ENCODE measurements around the gene SWSAP1. TPM values are rescaled to one million over a fixed set of nuclear protein-coding genes. Genes with fewer than 3 reads are reported as not detected.
A peak's percentile ranks its signal among the peaks of the same experiment; 100 is the strongest.
"Not testable (repeated sequence)": the region's sequence is repeated elsewhere in the genome, so short reads cannot be mapped to it uniquely, and the experiment has no call there.

Gene SWSAP1
- polyA plus RNA-seq, 3 donors, result 5.9 to 11.5 (median 8.7) TPM

GRCh38 chr19:11331502-11331901 is 43.0 kb upstream of the SWSAP1 start:
- Mint-ChIP-seq H3K27ac (peak overlapping the region in 1 of 7 donors; percentile 30), H3K36me3 (peaks cover 74 to 99% of the 10 kb centered on the region in 2 donors), H3K4me3 (no peak overlapping the region)

GRCh38 chr19:11332822-11333221 is 41.6 kb upstream of the SWSAP1 start:
- H3K4me2 ChIP-seq (replicated peaks; ENCODE audit: extremely low read depth, low read length, poor library complexity, severe bottlenecking), result no peak overlapping the region
- Mint-ChIP-seq H3K4me1 (peaks cover 15% of the 10 kb centered on the region), H3K27me3 (ENCODE audit: low read depth in 3 of 3) (peaks cover 0 to 2% (median under 1%) of the 10 kb centered on the region in 3 donors), H3K9me3 (peaks cover 0 to 6% (median 0%) of the 10 kb centered on the region in 7 donors), H3K4me3 (no peak overlapping the region), H3K27ac (peak overlapping the region in 2 of 7 donors; percentile 8 to 25), H3K36me3 (peaks cover 71 to 98% of the 10 kb centered on the region in 2 donors)
- no peak overlapping the region for H3K4me3 ChIP-seq (replicated peaks in 1 of 3; ENCODE audit: low read depth in 2 of 3, low read length in 3 of 3)
- H3K9ac ChIP-seq (ENCODE audit: insufficient read depth, low read length, poor library complexity, severe bottlenecking), result no peak overlapping the region
- peaks cover 99% of the 10 kb centered on the region for H3K79me2 ChIP-seq (ENCODE audit: insufficient read depth, low read length)
- H4K20me1 ChIP-seq (ENCODE audit: insufficient read depth, low read length), result peaks cover 85% of the 10 kb centered on the region
- H3K4me1 ChIP-seq (ENCODE audit: control insufficient read depth in 1 of 2, insufficient read depth in 2 of 2, low read length in 2 of 2), result peaks cover 19 to 28% of the 10 kb centered on the region in 2 donors
- H3K27ac ChIP-seq (ENCODE audit: low read depth in 1 of 2, low read length in 2 of 2), result no peak overlapping the region
- intact Hi-C loops (cut with micrococcal nuclease), result loop anchor here in 1 of 2 donors (5.0 kb wide), 1 partner anchor 36 kb away; the partner anchor contains the start of gene TSPAN16
- DNase-seq, result no peak
- H3K27me3 ChIP-seq (ENCODE audit: control insufficient read depth in 2 of 2, insufficient read depth in 2 of 2, low read length in 2 of 2), result no peaks in the 10 kb centered on the region
- no peaks in the 10 kb centered on the region for H3K9me3 ChIP-seq (replicated peaks in 1 of 2; ENCODE audit: control insufficient read depth in 1 of 2, insufficient read depth in 1 of 2, low read length in 2 of 2)
- H2AFZ ChIP-seq (ENCODE audit: insufficient read depth, low read depth, low read length, poor library complexity, severe bottlenecking), result no peak overlapping the region
- WGBS (ENCODE audit: insufficient coverage), result 100% methylated on average over 1 of the region's 5 CpGs
- peaks cover 78 to 88% of the 10 kb centered on the region in 2 donors for H3K36me3 ChIP-seq (replicated peaks in 1 of 2; ENCODE audit: control insufficient read depth in 1 of 2, insufficient read depth in 2 of 2, low read length in 2 of 2)
- TF ChIP-seq CTCF (IDR thresholded peaks at IDR 0.05), result no peak

More at GRCh38 chr19:11331502-11331901, 43.0 kb upstream of the SWSAP1 start:
- no peak for DNase-seq
- H3K36me3 ChIP-seq (replicated peaks in 1 of 2; ENCODE audit: control insufficient read depth in 1 of 2, insufficient read depth in 2 of 2, low read length in 2 of 2), result peaks cover 89 to 98% of the 10 kb centered on the region in 2 donors
- WGBS (ENCODE audit: insufficient coverage), result 100% methylated on average over 3 of the region's 4 CpGs
- Mint-ChIP-seq H3K27me3 (ENCODE audit: low read depth in 3 of 3) (peaks cover 0 to 2% (median 0%) of the 10 kb centered on the region in 3 donors), H3K4me1 (peaks cover 8% of the 10 kb centered on the region), H3K9me3 (peaks cover 0 to 6% (median 0%) of the 10 kb centered on the region in 7 donors)
- H3K27me3 ChIP-seq (ENCODE audit: control insufficient read depth in 2 of 2, insufficient read depth in 2 of 2, low read length in 2 of 2), result no peaks in the 10 kb centered on the region
- no peak for TF ChIP-seq CTCF (IDR thresholded peaks at IDR 0.05)
- H3K79me2 ChIP-seq (ENCODE audit: insufficient read depth, low read length), result peaks cover 99% of the 10 kb centered on the region
- no peak overlapping the region for H3K4me2 ChIP-seq (replicated peaks; ENCODE audit: extremely low read depth, low read length, poor library complexity, severe bottlenecking)
- H2AFZ ChIP-seq (ENCODE audit: insufficient read depth, low read depth, low read length, poor library complexity, severe bottlenecking), result no peak overlapping the region
- H3K27ac ChIP-seq (ENCODE audit: low read depth in 1 of 2, low read length in 2 of 2), result no peak overlapping the region
- peaks cover 10 to 24% of the 10 kb centered on the region in 2 donors for H3K4me1 ChIP-seq (ENCODE audit: control insufficient read depth in 1 of 2, insufficient read depth in 2 of 2, low read length in 2 of 2)
- no peak overlapping the region for H3K9ac ChIP-seq (ENCODE audit: insufficient read depth, low read length, poor library complexity, severe bottlenecking)
- H4K20me1 ChIP-seq (ENCODE audit: insufficient read depth, low read length), result peaks cover 72% of the 10 kb centered on the region
- H3K4me3 ChIP-seq (replicated peaks in 1 of 3; ENCODE audit: low read depth in 2 of 3, low read length in 3 of 3), result no peak overlapping the region
- no peaks in the 10 kb centered on the region for H3K9me3 ChIP-seq (replicated peaks in 1 of 2; ENCODE audit: control insufficient read depth in 1 of 2, insufficient read depth in 1 of 2, low read length in 2 of 2)
- intact Hi-C loops (cut with micrococcal nuclease), result loop anchor here in 1 of 2 donors (5.0 kb wide), 1 partner anchor 34 kb away; the partner anchor contains the start of gene TSPAN16

GRCh38 chr19:11333838-11334237 is 40.6 kb upstream of the SWSAP1 start:
- peaks cover 94% of the 10 kb centered on the region for H4K20me1 ChIP-seq (ENCODE audit: insufficient read depth, low read length)

More at GRCh38 chr19:11333838-11334237, 40.6 kb upstream of the SWSAP1 start:
- intact Hi-C loops (cut with micrococcal nuclease), result loop anchor here in 1 of 2 donors (5.0 kb wide), 1 partner anchor 37 kb away; the partner anchor contains the start of gene TSPAN16
- not testable (repeated sequence) for H2AFZ ChIP-seq (ENCODE audit: insufficient read depth, low read depth, low read length, poor library complexity, severe bottlenecking); H3K4me3 Mint-ChIP-seq; H3K9ac ChIP-seq (ENCODE audit: insufficient read depth, low read length, poor library complexity, severe bottlenecking); H3K27me3 ChIP-seq (ENCODE audit: control insufficient read depth in 2 of 2, insufficient read depth in 2 of 2, low read length in 2 of 2); H3K27me3 Mint-ChIP-seq (ENCODE audit: low read depth in 3 of 3); DNase-seq; H3K9me3 Mint-ChIP-seq; H3K4me3 ChIP-seq (replicated peaks in 1 of 3; ENCODE audit: low read depth in 2 of 3, low read length in 3 of 3); H3K4me2 ChIP-seq (replicated peaks; ENCODE audit: extremely low read depth, low read length, poor library complexity, severe bottlenecking); H3K9me3 ChIP-seq (replicated peaks in 1 of 2; ENCODE audit: control insufficient read depth in 1 of 2, insufficient read depth in 1 of 2, low read length in 2 of 2)
- Histone ChIP-seq H3K36me3 (replicated peaks in 1 of 2; ENCODE audit: control insufficient read depth in 1 of 2, insufficient read depth in 2 of 2, low read length in 2 of 2) (peaks cover 68 to 78% of the 10 kb centered on the region in 2 donors), H3K27ac (ENCODE audit: low read depth in 1 of 2, low read length in 2 of 2) (peak overlapping the region in 1 of 2 donors; percentile 5), H3K79me2 (ENCODE audit: insufficient read depth, low read length) (peaks cover 99% of the 10 kb centered on the region), H3K4me1 (ENCODE audit: control insufficient read depth in 1 of 2, insufficient read depth in 2 of 2, low read length in 2 of 2) (peaks cover 28 to 38% of the 10 kb centered on the region in 2 donors)
- peaks cover 26% of the 10 kb centered on the region for H3K4me1 Mint-ChIP-seq
- peaks cover 66 to 91% of the 10 kb centered on the region in 2 donors for H3K36me3 Mint-ChIP-seq
- peak overlapping the region in 5 of 7 donors; percentile 30 to 75 (median 48) for H3K27ac Mint-ChIP-seq
- 95% methylated on average over 6 of the region's 9 CpGs for WGBS (ENCODE audit: insufficient coverage)

Measured in CD14-positive monocyte (primary cell).